Gastroesophageal sphincter (tissue), 4 donors: Measurements from ENCODE around the gene SMTNL1. TPM values are rescaled to one million over a fixed set of nuclear protein-coding genes. Genes with fewer than 3 reads are reported as not detected.

Source experiments
- ATAC-seq: fragments of 150-250 bp; one replicate; pipeline ENCODE4 v1.9.1; 2016; ENCODE audit warnings: mild to moderate bottlenecking, moderate library complexity
- H3K27ac ChIP-seq, 4 donors: fragments of 200-600 bp; sonication (generic) in 3 of 4; 1 replicate in 3 of 4; 2 replicates in 1 of 4; pipeline ENCODE4 v1.5.1; 2016 to 2019
- H3K27me3 ChIP-seq: fragments of 200-600 bp; sonication (generic); one replicate; pipeline ENCODE4 v1.5.1; 2019
- H3K36me3 ChIP-seq, 2 donors: fragments of 200-600 bp; sonication (generic); one replicate each; pipeline ENCODE4 v1.5.1; 2019; ENCODE audit warnings: control low read depth in 1 of 2
- H3K4me1 ChIP-seq, 3 donors: fragments of 200-600 bp; sonication (generic); 1 replicate in 2 of 3; 2 replicates in 1 of 3; pipeline ENCODE4 v1.5.1; 2016 to 2019; ENCODE audit warnings: control low read depth in 2 of 3
- H3K4me3 ChIP-seq, 2 donors: fragments of 200-600 bp; sonication (generic); one replicate each; pipeline ENCODE4 v1.5.1; 2019; ENCODE audit warnings: mild to moderate bottlenecking in 1 of 2, moderate library complexity in 1 of 2
- H3K9me3 ChIP-seq, 3 donors: fragments of 200-600 bp; sonication (generic); one replicate each; pipeline ENCODE4 v1.5.1; 2017 to 2019; ENCODE audit warnings: control low read depth in 2 of 3
- CTCF ChIP-seq, 4 experiments: fragments of 200-600 bp in 2 of 4; fragments of 450-650 bp in 2 of 4; sonication (generic) in 1 of 4; IDR thresholded peaks; one replicate each; pipeline ENCODE4 v1.5.1; 2017 to 2019; ENCODE audit warnings: antibody characterized with exemption in 4 of 4, mild to moderate bottlenecking in 2 of 4, moderate library complexity in 2 of 4
- EP300 ChIP-seq: sonication (generic); formaldehyde crosslinking; IDR thresholded peaks from one replicate; pipeline ENCODE4 v1.6.1; 2017; ENCODE audit warnings: antibody characterized with exemption, mild to moderate bottlenecking
- POLR2A ChIP-seq, 2 donors: fragments of 450-650 bp; IDR thresholded peaks; one replicate each; pipeline ENCODE4 v1.6.1; 2017; ENCODE audit warnings: antibody characterized with exemption in 2 of 2, mild to moderate bottlenecking in 2 of 2, moderate library complexity in 1 of 2
- POLR2AphosphoS5 ChIP-seq: sonication (generic); formaldehyde crosslinking; IDR thresholded peaks from one replicate; pipeline ENCODE4 v1.6.1; 2017; ENCODE audit warnings: antibody characterized with exemption
- WGBS, 2 donors: methylation state at CpG; one replicate each; pipeline ENCODE4 v1.1.5; 2018; ENCODE audit warnings: low coverage in 1 of 2; 5-methylcytosine and 5-hydroxymethylcytosine counted together
- total RNA-seq, 4 donors: library from RNA; depleted of rRNA; stranded (reverse); fragments of >200 nt; gene quantifications; one replicate each; pipeline ENCODE4 v1.1.0, GENCODE V29; 2016

The SMTNL1 gene
- not detected for total RNA-seq

GRCh38 chr11:57536947-57537619 lies at the start of gene SMTNL1:
SMTNL1 (plus strand) TSS chr11:57537595; CDS start chr11:57542643, 5,048 bp downstream.
- Histone ChIP-seq H3K4me1 (no peaks in the 10 kb centered on the region), H3K4me3 (no peak within 1 kb of the TSS), H3K9me3 (no peaks in the 10 kb centered on the region), H3K27ac (no peak within 1 kb of the TSS), H3K36me3 (no peaks in the 10 kb centered on the region), H3K27me3 (peaks cover 7% of the 10 kb centered on the region)
- TF ChIP-seq POLR2AphosphoS5 (no peak), EP300 (no peak), CTCF (IDR thresholded peaks at IDR 0.05) (no peak), POLR2A (IDR thresholded peaks at IDR 0.05) (no peak)
- no peak for ATAC-seq
- 41 to 100% methylated on average over 1 to 6 of the region's 14 CpGs for WGBS, 2 donors

GRCh38 chr11:57487920-57488659 lies 49.3 kb upstream of the SMTNL1 start:
- H3K4me1 ChIP-seq: peaks cover 0 to 8% (median 3%) of the 10 kb centered on the region in 3 donors
- peaks cover 3 to 89% of the 10 kb centered on the region in 2 donors for H3K36me3 ChIP-seq
- 73 to 89% methylated on average over 4 to 5 of the region's 6 CpGs for WGBS, 2 donors
- no peak overlapping the region for H3K27ac ChIP-seq
- ATAC-seq: no peak
- TF ChIP-seq POLR2A (IDR thresholded peaks at IDR 0.05) (no peak), CTCF (IDR thresholded peaks at IDR 0.05) (no peak), POLR2AphosphoS5 (no peak), EP300 (no peak)
- H3K4me3 ChIP-seq: no peak overlapping the region
- peaks cover 14% of the 10 kb centered on the region for H3K27me3 ChIP-seq
- H3K9me3 ChIP-seq: no peaks in the 10 kb centered on the region

GRCh38 chr11:57490456-57491248 lies 46.7 kb upstream of the SMTNL1 start:
- no peaks in the 10 kb centered on the region for H3K4me1 ChIP-seq
- no peaks in the 10 kb centered on the region for H3K27me3 ChIP-seq
- H3K36me3 ChIP-seq: peaks cover 0 to 86% of the 10 kb centered on the region in 2 donors
- WGBS, 2 donors: 92 to 100% methylated on average over 3 to 6 of the region's 9 CpGs
- no peak overlapping the region for H3K27ac ChIP-seq
- TF ChIP-seq POLR2AphosphoS5 (no peak), CTCF (IDR thresholded peaks at IDR 0.05) (no peak), POLR2A (IDR thresholded peaks at IDR 0.05) (no peak), EP300 (no peak)
- H3K9me3 ChIP-seq: no peaks in the 10 kb centered on the region
- no peak overlapping the region for H3K4me3 ChIP-seq
- ATAC-seq: no peak

GRCh38 chr11:57491371-57492061 lies 45.9 kb upstream of the SMTNL1 start:
- no peaks in the 10 kb centered on the region for H3K4me1 ChIP-seq
- H3K27ac ChIP-seq: no peak overlapping the region
- H3K36me3 ChIP-seq: peaks cover 0 to 87% of the 10 kb centered on the region in 2 donors
- 40 to 78% methylated on average over 3 of the region's 11 CpGs for WGBS, 2 donors
- no peaks in the 10 kb centered on the region for H3K9me3 ChIP-seq
- TF ChIP-seq CTCF (IDR thresholded peaks at IDR 0.05) (peak in 3 of 4 experiments; percentile 43 to 67 (median 51)), POLR2AphosphoS5 (no peak), POLR2A (IDR thresholded peaks at IDR 0.05) (no peak)
- no peak overlapping the region for H3K4me3 ChIP-seq
- peak; percentile 32 for ATAC-seq
- H3K27me3 ChIP-seq: no peaks in the 10 kb centered on the region
